ENCODE data around the gene COLQ. TPM values are rescaled to one million over a fixed set of nuclear protein-coding genes. Genes with fewer than 3 reads are reported as not detected.

COLQ gene
- total RNA-seq, 1 experiment from 2014 or later: 1.9 TPM

GRCh38 chr3:15488002-15488401, 33.5 kb downstream of the COLQ start (continued):
- TF ChIP-seq, protein P1, sequence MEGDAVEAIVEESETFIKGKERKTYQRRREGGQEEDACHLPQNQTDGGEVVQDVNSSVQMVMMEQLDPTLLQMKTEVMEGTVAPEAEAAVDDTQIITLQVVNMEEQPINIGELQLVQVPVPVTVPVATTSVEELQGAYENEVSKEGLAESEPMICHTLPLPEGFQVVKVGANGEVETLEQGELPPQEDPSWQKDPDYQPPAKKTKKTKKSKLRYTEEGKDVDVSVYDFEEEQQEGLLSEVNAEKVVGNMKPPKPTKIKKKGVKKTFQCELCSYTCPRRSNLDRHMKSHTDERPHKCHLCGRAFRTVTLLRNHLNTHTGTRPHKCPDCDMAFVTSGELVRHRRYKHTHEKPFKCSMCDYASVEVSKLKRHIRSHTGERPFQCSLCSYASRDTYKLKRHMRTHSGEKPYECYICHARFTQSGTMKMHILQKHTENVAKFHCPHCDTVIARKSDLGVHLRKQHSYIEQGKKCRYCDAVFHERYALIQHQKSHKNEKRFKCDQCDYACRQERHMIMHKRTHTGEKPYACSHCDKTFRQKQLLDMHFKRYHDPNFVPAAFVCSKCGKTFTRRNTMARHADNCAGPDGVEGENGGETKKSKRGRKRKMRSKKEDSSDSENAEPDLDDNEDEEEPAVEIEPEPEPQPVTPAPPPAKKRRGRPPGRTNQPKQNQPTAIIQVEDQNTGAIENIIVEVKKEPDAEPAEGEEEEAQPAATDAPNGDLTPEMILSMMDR (IDR thresholded peaks at IDR 0.05 in 2 of 3, conservative IDR thresholded peaks at IDR 0.05 in 1 of 3; ENCODE audit: borderline replicate concordance in 1 of 3, insufficient read depth in 1 of 3, low read depth in 2 of 3, low read length in 2 of 3): no peak
- no peak for TF ChIP-seq EZH2phosphoT487 (IDR thresholded peaks at IDR 0.05; ENCODE audit: borderline replicate concordance)
- no peak for TF ChIP-seq YY1 (IDR thresholded peaks at IDR 0.05; ENCODE audit: extremely low read depth, insufficient replicate concordance, low read depth, low read length)
- no peak for TF ChIP-seq EZH2 (IDR thresholded peaks at IDR 0.05)

DNA sequence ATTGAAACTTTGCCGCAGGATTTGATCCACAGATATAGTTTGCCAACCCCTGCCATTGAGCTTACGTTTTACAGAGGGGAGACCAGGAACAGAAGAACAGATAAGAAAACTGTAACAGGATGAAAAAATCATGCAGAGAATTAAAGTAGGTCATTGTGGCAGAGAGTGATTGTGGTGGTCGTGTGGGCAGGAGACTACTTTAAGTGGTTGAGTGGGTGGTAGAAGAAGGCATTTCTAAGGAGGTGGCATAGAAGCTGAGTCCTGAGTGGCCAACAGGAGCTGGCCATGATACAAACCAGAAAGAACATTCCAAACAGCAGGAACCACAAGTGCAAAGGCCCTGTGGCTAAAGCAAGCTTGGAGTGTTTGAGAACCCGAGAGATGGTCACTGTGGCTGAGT, 34.5 kb downstream of the COLQ start:
- no peak overlapping the region for H3K4me2 ChIP-seq (ENCODE audit: low read length)
- no peaks in the 10 kb centered on the region for H4K20me1 ChIP-seq (ENCODE audit: insufficient read depth)
- no peaks in the 10 kb centered on the region for H3K27me3 ChIP-seq (ENCODE audit: insufficient read depth, low read length)
- no peaks in the 10 kb centered on the region for H3K79me2 ChIP-seq (ENCODE audit: insufficient read depth, low read length)
- H3K9me2 ChIP-seq (ENCODE audit: insufficient read depth): no peaks in the 10 kb centered on the region
- ChIA-PET CTCF (no interaction called here), POLR2A (no interaction called here), RAD21 (ENCODE audit: low non-redundant PET in 1 of 2, low total read pairs in 2 of 2, uncharacterized antibody in 2 of 2, unreplicated experiment in 2 of 2) (no interaction called here)
- intact Hi-C loops (cut with micrococcal nuclease): no loop called here
- no peak overlapping the region for H3K9ac ChIP-seq (ENCODE audit: low read length)
- H3K4me1 ChIP-seq (ENCODE audit: control insufficient read depth in 1 of 2, insufficient read depth in 2 of 2, low read length in 2 of 2): no peaks in the 10 kb centered on the region
- ATAC-seq: no peak
- no peaks in the 10 kb centered on the region for H3K9me3 ChIP-seq (ENCODE audit: control insufficient read depth in 1 of 2, insufficient read depth in 1 of 2, low read depth in 1 of 2, low read length in 2 of 2)
- H3K36me3 ChIP-seq (ENCODE audit: control insufficient read depth in 1 of 2, insufficient read depth in 2 of 2, low read length in 2 of 2): no peaks in the 10 kb centered on the region; a peak in 1 of 4 replicates
- no TSS peak for BruUV-seq (replicated peaks)
- no peak overlapping the region for H3K4me3 ChIP-seq (replicated peaks in 1 of 2; ENCODE audit: low read depth in 1 of 2, low read length in 2 of 2)
- no peak for TF ChIP-seq SIN3A (IDR thresholded peaks at IDR 0.05; ENCODE audit: low read depth)
- no peak for TF ChIP-seq SRF (IDR thresholded peaks at IDR 0.05; ENCODE audit: low read depth)
- TF ChIP-seq EGR1 (IDR thresholded peaks at IDR 0.05; ENCODE audit: low read depth): no peak
- TF ChIP-seq, protein P1 (IDR thresholded peaks at IDR 0.05 in 2 of 3, conservative IDR thresholded peaks at IDR 0.05 in 1 of 3; ENCODE audit: borderline replicate concordance in 1 of 3, insufficient read depth in 1 of 3, low read depth in 2 of 3, low read length in 2 of 3): no peak
- TF ChIP-seq TCF7L2 (IDR thresholded peaks at IDR 0.05; ENCODE audit: borderline replicate concordance, extremely low read depth, insufficient read depth, insufficient read length): no peak
- TF ChIP-seq MAX (IDR thresholded peaks at IDR 0.05): no peak
- no peak for TF ChIP-seq POLR2AphosphoS5 (IDR thresholded peaks at IDR 0.05; ENCODE audit: low read depth, low read length)
- TF ChIP-seq EZH2 (IDR thresholded peaks at IDR 0.05): no peak
- TF ChIP-seq SP1 (IDR thresholded peaks at IDR 0.05; ENCODE audit: low read depth): no peak
- no peak for TF ChIP-seq ZFX (IDR thresholded peaks at IDR 0.05)
- TF ChIP-seq RAD21 (IDR thresholded peaks at IDR 0.05; ENCODE audit: low read depth): no peak
- H3K27ac ChIP-seq (ENCODE audit: low read depth, low read length): no peak overlapping the region
- H2AFZ ChIP-seq (ENCODE audit: low read depth, low read length, poor library complexity, severe bottlenecking): no peak overlapping the region
- no peak for DNase-seq (ENCODE audit: low read depth, low spot score)
